ENCODE data around the gene PTPRD.
"Not testable (repeated sequence)": the region's sequence is repeated elsewhere in the genome, so short reads cannot be mapped to it uniquely, and the experiment has no call there.

PTPRD gene

DNA sequence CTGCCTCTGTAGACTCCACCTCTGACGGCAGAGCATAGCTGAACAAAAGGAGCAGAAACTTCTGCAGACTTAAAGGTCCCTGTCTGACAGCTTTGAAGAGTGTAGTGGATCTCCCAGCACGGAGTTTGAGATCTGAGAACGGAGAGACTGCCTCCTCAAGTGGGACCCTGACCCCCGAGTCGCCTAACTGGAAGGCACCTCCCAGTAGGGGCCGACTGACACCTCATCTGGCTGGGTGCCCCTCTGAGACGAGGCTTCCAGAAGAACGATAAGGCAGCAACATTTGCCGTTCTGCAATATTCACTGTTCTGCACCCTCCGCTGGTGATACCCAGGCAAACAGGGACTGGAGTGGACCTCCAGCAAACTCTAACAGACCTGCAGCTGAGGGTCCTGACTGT is 1186.3 kb downstream of the PTPRD start:
- not testable (repeated sequence) for DNase-seq

DNA sequence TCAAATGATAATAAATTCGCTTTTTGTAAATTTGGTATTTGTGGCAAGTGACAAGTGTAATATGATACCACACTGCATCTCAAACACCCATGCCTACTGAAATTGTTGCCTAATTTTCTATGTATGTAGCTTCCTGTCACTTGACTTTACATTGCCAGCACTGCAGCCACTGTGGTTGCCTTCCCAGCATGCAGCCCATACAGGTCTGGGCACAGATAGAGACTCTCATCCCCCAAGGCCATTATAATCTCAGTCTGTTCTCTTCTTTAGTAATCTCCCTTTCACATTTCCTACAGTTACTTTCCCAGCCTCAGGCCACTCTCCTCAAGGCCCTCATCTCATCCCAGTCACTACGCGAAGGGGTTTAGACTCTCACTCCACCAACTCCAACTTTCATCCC is 1200.6 kb downstream of the PTPRD start:
- DNase-seq: peak; percentile 25

DNA sequence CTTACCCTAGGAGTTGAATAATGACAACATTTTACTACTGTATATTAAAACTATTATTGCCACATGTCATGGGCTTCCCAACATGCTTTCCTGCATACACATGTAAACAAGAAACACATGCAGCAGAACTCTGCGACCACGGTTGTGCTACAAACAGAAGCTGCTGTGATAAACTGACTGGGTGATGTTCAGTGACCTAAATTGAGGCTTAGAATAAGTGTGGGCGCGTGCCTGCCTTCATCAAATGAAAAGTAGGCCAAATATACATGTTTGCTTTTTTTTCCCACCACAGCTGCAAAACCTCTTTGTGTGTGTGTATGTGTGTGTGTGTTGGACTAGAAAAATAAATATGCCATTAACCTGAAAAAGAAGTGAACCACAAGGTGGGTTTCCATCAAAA is 1202.1 kb downstream of the PTPRD start:
- no peak for DNase-seq

DNA sequence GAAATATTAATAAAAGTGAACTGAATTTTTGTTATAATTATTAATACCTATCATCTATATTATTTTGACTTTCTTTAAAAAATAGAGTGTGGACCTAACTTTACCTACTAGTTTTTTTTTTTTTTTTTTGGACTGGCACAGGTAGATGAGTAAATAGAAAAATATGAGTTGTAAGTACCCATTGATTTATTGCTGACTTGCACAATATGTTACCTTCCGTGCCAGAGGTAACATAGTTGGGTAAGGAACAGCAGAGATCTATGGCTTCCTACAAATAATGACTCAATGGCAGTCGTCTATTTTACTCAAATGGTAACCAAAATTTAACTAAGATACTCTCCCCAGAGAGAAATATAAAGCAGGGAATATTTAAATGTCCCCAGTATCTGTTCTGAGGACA is 1212.8 kb downstream of the PTPRD start:
- DNase-seq: no peak

DNA sequence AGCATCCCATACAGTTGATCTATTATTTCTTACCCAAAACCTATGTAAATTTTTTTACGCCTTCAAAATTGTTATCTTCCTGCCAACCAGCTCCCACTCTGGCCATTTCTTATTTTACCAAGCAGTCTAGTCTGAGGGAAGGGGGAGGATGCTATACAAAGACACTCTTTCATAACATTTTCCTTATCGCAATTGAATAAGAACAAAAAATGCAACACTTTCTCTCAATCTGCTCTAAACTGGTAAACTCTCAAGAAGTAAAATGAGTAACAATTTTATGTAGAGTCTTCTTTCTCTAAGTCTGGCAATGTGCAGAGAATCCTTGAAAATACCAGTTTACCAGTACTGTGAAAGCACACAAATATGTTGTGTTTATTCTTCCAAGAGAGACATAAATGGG is 1216.3 kb downstream of the PTPRD start:
- DNase-seq: no peak

DNA sequence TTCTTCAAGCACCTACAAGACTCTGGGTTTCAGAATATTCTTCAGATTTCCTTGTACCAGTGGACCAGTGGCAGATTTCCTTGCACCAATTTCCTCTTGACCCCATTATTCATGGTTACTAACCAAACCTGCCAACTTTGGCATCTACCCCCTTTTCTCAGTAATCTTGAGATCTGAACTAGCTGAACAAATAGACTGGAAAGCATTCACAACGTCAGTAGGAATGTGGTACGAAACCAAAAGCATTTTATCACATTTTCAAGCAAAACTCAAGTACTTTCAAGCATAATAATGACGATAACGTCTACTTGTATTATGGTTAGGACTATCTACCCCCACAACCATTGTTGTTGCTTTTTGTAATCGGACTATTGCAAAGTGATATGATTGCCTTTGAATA is 1217.3 kb downstream of the PTPRD start:
- DNase-seq: no peak

DNA sequence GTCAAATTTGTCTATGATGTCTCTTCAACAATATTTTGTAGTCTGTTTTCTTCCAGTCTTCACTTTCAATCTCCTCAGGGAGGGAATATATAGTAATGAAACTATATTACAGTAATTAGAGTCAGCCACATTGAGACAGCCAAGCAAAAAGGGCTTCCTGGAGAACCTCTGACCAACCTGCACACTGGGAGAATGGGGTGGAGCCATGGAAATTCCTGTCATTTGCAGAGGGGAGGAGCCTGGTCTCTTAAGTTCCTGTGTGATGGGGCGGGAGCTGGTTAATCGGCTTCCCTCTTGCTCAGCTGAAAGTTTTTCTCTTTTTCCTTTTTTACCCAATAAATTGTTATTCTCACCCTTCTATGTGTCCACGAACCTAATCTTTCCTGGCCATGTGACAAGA is 1220.0 kb downstream of the PTPRD start:
- no peak for DNase-seq

DNA sequence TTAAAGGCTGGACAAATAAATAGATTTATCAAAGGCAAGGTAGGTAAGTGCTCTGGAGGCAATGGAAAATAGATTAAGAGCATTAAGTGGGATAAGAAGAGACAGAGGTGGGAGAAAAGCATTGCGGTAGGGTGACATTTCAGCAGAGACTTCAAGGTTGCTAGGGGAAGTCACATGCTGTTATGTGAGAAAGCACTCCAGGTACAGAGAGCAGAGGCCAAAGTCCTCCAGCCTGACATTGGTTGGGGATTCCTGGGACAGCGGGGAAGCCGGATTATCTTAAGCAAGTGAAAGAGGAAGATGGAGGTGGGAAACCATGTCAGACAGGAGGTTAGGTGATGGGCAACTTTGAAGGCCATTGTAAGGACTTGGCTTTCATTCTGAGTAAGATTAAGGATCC is 1222.9 kb downstream of the PTPRD start:
- DNase-seq: no peak

DNA sequence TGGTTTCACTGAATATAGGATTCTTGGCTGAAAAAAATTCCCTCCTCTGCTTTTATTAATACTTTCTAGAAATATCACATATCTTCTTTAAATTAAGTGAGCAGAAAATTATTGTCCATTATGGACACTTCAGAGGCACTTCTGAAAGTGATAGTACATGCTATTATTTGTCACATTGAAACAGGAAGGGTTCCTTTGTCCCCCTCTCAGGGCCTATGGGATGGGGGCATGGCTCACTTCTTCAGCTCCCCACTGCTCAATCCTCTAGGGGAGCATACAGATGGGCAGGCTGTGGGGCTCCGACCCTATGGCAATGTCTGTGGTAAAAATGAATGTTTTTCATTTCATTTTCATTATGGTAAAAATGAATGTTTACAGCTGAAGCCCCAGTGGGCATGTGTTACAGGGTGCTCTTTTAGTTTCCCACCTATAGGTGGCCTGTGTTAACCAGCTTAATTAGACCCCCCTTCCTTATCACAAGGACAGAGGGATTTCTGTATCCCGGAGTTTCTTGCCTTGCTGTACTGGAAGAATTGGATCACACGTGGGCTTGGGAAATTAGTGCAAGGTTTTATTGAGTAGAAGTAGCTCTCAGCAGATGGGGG is 1225.2 kb downstream of the PTPRD start:
- DNase-seq: no peak

DNA sequence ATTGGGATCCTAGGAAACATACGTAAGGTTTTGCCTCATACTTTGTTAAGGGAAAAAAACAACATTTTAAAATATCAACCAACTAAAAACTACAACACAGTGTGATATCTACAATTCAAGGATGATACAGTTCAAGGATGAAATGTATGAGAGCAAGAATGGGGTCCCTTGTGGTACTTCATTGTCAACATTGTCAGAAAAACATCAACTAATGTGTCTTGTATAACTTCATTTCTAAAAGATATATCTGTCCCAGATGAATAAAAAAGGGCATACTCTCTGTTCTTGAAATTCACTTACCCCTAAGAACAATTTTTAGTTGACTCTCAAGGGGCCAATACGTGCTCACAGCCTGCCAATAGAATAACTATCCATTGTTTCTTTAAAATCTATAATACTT is 1250.5 kb downstream of the PTPRD start:
- DNase-seq: no peak

DNA sequence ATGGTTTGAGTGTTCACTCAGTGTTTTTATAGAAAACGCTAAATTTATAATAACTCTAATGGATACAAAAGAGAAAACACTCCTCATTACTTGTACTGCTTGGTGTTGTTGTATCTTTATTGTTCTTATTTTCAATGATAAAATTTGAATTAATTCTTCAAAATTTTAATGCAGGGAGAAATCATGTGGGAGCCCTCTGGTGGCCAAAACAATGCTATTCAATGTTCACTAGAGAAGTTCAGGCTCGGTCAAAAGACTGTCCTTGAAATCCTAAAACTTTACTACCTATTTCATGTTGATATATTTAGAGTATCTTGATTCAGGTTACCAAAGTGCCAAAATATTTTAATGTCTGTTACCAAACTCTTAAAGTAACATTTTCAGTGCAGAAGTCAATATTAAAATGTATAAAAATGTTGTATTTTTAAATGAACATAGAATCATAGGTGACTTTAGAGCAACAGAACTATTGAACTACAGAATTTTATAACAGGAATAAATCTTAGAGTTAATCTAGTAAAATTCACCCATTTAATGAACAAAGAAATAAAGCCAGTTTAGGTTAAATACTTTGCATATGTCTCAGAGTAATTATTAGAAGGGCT is 1259.8 kb downstream of the PTPRD start:
- DNase-seq: peak; percentile 2

DNA sequence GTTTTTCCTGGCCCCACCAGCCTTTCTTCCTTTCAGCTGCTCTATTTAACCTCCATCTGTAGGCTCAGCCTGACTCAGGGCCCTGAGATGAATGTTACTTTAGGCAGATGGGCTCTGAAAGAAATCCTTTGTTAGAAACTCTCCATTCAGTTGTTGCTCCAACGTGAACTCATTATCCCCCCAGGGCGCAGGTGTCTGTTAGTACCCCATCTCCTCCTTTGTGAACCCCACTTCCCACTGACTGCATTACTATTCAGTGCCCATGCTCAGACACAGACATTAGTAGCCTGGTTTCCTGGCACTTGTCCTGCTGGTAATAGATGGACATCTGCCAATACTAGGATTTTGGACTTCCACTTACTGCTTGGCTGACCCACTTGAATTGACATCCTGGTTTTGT is 1271.6 kb downstream of the PTPRD start:
- DNase-seq: peak; percentile 31

DNA sequence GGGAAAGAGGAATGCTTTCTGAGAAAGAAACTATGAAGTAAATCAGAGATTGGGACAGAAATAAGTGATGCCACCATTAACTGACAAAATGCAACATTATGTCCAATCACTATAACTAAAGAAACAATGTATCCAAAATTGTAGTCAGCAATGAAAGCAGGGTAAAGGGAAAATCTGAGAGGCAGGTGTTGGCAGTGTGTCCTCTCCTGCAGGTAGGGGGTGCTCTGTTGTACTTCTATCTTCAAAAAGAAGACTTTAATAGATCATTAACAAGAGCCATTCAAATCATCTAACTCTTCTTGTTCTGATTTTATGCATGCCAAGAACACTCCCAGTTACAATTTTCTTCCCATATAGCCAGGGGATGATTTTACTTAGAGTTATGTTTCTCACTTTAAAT is 1275.7 kb downstream of the PTPRD start:
- no peak for DNase-seq

DNA sequence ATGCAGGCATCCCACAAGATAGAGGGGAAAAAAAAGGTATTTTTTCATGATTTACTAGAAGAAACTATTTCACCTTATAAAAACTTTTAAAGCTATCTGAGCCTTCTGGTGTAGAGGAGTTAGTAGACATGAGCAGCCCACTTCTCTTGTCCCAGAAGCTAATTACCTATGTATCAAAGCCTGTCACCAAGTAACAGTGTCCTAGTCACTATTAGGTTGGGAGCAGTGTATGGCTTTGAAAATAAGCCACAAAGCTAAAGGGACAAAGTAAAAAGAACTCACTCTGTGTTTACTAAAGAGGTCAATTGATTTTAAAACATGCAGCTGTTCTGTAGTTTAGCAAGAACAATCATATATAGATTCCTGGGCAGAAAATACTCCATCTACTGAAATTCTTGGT is 1286.1 kb downstream of the PTPRD start:
- no peak for DNase-seq

DNA sequence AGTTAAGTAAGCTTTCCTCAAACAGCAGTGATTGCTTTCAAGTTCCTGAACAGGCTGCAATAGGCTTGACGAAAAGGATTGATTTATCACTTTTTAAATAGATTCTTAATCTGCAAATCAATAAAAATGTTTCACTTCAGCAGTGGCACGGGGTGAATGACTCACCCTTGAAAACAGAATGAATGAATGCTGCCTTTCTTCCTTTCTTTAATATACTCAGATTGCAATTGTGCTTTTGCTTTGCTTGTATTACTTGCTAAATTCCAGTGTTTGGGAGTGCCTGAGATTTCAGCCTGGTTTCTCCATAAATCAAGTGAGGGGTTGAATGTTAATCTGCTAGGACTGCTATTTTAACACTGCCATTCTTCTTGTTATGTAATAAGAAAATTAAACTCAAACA is 1293.8 kb downstream of the PTPRD start:
- DNase-seq: no peak

DNA sequence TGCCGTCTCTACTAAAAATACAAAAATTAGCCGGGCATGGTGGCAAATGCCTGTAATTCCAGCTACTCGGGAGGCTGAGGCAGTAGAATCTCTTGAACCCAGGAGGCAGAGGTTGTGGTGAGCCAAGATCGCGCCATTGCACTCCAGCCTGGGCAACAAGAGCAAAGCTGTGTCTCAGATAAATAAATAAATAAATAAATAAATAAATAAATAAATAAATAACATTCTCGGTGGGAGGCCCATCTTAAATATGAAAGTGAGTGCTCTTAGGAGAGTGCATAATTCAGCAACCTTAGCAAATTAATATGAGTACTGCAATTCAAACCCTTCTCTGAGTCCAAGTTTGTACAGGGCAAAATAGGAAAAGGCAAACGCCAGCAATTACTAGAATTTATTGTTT is 1302.1 kb downstream of the PTPRD start:
- DNase-seq: not testable (repeated sequence)

DNA sequence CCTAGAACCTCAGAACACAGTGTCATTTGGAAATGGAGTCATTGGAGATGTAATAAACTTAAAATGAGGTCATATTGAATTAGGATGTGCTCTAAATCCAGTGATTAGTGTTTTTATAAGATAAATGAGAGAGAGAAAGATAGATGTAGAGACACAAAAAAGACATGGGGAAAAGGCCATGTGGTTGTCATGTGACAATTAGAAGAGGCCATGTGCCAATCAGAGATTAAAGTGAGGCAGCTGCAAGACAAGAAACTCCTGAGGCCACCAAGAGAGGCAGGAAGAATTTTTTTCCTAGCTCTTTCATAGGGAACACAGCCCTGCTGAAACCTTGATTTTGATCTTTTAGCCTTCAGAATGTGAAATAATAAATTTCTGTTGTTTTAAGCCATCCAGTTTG is 1307.2 kb downstream of the PTPRD start:
- DNase-seq: no peak

DNA sequence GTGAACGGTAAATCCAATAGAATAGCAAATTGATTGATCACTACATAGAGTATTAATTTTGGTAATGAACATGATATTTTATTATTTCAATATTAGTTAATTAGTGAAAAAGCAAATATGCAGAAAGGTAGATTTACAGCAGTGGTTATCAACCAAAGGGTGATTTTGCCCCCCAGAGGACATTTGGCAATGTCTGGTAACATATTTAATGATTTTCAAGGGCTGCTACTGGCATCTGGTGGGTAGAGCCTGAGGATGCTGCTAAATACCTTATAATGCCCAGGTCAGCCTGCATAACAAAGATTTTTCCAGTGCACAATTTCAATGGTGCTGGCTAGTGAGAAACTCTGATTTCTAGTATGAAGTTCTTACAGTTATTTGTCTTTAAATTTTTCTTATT is 1313.7 kb downstream of the PTPRD start:
- peak; percentile 31 for DNase-seq

DNA sequence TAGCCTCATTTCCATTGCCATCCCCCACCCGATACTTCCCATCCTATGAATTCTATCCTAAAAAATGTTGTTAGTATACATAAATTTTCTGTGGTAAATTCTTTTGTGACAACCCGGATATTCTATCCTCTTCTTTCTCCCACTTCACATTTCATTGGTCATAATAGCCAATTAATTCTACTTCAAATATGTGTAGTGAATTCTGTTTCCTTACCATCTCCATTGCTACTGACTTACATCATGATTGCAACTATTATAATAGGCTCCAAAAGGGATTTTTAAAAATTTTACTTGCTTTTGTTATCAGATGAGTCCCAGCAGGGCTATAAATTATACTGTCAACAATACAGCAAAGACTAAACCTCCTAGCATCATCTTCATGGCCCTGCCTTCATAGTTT is 1326.8 kb downstream of the PTPRD start:
- no peak for DNase-seq

DNA sequence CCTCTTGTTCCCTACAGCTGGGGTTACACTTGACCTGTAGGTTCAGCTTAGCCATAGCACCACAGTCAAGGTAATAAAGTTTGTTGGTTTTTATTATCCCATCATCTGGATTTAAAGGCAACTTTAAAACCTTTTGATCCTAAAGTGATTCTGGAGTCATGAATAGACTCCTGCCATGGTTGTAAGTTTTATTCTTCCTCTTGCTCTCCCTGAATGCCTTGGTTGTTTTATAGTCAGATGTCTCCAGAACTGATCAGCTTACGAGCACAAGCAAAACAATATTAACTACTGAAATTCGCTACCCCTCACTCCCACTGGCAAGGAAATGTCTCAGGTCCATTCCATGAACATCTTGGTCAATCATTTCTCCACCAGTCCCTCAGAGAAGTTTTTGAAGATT is 1328.6 kb downstream of the PTPRD start:
- DNase-seq: no peak

DNA sequence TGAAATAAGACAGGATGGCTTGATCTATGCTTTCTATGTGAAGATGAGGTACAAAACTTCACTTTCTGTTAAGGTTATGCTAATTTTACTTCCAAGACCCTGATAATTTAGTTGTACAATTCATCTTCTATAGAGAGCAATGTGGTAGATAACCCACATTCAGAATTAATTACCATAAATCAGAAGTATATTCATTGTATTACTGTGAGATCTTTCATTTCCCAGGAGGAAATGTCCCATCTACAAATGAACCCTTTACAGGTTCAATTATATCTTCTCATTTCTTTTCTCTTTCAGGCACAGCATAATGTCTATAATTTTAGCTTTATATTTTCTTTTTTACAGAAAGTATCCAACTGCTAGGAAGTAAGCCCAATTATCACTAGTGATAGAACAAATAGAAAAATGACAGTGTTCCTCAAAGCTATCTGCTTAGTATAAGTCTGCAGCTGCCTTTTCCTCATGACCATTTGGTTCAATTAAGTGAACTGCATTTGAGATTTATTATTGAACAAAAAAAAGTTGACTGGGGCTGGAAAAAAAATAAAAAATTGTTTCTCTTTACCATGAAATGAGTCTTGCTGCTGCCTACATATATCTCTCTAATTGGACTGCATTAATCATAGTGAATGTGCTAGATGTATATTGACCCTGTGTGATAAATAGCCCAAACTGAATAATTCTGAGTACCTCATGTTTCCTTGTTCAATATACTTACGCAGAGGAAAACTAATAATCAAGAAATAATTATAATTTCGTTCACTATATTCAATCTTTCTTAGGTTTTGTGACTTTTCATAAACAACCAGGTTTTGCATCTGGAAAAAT is 1329.4 kb downstream of the PTPRD start:
- no peak for DNase-seq

DNA sequence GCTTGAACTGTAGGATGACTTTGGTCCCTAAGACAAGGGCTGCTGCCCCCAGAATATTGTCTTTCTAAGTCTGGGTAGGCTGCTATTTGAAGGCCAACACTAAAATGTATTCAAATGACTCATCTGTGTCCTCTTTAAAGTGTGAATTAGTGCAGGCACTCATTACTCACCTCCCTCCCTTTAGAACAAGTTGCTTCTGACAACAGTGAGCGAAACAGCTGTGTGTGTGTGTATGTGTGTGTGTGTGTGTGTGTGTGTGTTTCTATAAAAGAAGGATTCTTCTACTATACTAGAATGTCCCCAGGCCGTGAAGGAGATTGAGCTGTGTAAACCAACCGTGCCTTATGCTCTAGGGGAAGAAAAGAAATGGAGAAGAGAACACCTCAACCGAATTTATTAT is 1337.2 kb downstream of the PTPRD start:
- DNase-seq: no peak

DNA sequence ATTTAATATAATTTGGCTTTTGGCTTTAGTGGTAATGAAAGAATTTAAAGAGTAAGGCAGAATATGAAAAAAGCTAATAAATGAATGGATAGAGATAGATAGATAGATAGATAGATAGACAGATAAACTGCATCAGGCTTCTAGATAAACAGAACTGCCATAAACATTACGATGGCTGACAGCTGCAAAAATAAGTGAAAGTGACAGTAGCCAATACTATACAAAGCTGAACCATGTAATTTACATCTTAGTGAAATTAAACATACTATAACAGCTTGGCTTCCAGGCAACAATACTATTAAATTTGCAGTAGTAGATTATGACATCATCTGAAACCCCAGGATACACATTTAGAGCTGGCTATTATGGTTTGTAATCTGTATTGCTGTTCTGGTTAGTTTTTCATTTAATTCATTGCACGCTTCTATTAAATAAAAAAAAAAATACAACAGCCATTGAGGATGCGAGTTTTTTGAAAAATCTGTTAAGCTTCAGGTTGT is 1354.8 kb downstream of the PTPRD start:
- peak; percentile 4 for DNase-seq

DNA sequence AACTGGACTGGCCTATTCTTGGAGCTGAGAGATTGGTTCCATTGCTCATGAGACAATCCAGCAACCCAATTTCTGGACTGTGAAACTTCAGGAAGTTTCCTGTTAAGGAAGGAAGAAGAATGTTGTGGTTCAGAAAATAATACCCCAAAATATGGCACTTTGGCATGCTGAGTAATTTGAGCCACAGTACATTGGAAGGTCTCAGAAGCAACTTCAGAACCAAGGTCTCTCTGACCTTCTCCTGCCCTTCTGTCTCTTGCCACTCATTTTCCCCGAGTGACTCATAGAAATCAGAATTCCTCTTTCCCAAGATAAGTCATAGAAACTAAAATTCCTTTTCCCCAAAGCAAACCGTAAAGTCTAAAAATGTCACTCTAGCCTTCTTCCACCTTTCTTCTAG is 1366.1 kb downstream of the PTPRD start:
- DNase-seq: no peak
